ENCODE data around the gene CACNA1C.

The CACNA1C gene

DNA sequence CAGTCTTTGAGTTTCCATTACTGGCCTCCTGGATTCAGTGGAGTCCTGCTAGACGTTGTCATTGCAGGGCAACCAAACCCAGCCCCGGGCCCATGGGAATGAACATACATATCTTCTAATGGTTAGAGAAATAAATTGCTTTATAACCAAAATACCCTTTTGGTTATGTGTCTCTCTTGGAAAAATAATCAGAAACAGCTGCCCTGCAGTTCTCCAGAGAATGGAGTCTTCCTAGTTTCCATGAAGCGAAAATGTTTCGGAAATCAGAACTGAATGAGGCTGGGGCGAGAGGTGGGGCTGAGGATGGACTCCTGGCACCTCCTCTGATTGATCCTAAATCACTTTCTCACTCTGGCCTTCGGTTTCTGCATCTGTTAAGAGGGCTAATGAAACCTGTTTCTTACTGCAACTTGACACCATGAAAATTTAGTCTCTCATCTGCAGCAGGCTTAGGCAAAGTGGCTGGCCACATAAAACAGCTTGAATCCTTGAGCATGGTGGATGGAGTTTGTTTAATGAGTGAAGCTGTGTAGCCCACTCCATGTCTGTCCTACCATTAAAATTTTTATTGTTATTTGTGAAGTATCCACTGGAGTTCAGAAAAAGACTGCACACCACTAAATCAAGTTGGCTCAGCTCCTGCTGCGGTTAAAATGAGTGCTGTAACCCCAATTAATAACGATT is 198.9 kb downstream of the CACNA1C start:
- no peak for DNase-seq (ENCODE audit: low spot score)

GRCh38 chr12:2255311-2255710 is 202.5 kb downstream of the CACNA1C start:
- no peak for DNase-seq (ENCODE audit: low spot score)

GRCh38 chr12:2255731-2256130 is 202.9 kb downstream of the CACNA1C start:
- DNase-seq (ENCODE audit: low spot score): peak; percentile 18

- DNase-seq (ENCODE audit: low spot score): no peak
Observed at GRCh38 chr12:2256453-2256852, 203.7 kb downstream of the CACNA1C start.

GRCh38 chr12:2256915-2257314 is 204.1 kb downstream of the CACNA1C start:
- no peak for DNase-seq (ENCODE audit: low spot score)

- DNase-seq (ENCODE audit: low spot score): no peak
Observed at GRCh38 chr12:2258025-2258424, 205.2 kb downstream of the CACNA1C start.

GRCh38 chr12:2259369-2259768 is 206.6 kb downstream of the CACNA1C start:
- no peak for DNase-seq (ENCODE audit: low spot score)

DNA sequence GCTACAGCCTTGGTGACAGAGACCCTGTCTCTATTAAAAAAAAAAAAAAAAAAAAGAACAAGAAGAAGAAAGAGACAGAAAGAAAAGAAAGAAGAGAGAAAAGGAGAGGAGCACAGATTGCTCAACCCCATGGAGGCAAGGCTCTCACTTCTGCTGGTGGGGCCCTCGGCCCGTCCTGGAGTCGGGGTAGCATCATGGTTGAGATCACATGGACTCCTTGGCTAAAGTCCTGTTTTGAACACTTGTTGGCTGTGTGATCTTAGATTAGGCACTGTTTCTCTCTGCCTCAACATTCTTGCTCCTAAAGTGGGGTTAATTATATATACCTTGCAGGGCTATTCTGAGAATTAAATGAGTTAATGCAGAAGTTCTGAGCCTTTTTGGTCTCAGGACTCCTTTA is 207.7 kb downstream of the CACNA1C start:
- no peak for DNase-seq (ENCODE audit: low spot score)

- no peak for DNase-seq (ENCODE audit: low spot score)
Observed at GRCh38 chr12:2261708-2262107, 208.9 kb downstream of the CACNA1C start.

GRCh38 chr12:2262449-2262848 is 209.7 kb downstream of the CACNA1C start:
- DNase-seq (ENCODE audit: low spot score): no peak

- DNase-seq (ENCODE audit: low spot score): no peak
Observed at GRCh38 chr12:2263901-2264300, 211.1 kb downstream of the CACNA1C start.

DNA sequence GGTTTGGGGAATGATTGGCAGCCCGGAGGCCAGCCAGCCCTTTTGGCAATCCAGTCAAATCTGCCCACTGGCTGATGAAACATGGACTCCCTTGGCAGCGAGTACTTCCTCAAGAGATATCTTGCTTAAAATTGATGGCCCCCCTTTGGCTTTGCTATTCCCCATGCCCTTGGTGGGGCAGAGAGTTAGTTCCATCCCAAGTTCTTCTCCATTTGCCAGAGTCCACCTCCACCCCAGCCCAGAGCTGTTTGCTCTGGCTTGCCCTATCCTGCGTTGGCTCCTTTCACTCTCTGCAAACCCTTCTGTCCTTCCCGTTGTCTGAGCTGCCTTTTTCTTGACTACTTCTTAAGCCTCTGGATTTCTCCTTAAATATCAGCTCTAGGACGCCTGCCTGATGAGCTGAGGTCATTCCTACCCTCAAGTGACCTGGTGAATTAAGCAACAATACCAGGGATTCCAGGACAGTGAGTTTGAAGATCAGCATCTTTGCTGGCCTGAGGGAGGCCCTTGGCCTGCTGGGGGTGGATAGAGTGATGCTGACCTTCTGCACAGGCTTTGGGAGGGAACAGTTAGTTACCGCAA is 212.0 kb downstream of the CACNA1C start:
- DNase-seq (ENCODE audit: low spot score): no peak

DNA sequence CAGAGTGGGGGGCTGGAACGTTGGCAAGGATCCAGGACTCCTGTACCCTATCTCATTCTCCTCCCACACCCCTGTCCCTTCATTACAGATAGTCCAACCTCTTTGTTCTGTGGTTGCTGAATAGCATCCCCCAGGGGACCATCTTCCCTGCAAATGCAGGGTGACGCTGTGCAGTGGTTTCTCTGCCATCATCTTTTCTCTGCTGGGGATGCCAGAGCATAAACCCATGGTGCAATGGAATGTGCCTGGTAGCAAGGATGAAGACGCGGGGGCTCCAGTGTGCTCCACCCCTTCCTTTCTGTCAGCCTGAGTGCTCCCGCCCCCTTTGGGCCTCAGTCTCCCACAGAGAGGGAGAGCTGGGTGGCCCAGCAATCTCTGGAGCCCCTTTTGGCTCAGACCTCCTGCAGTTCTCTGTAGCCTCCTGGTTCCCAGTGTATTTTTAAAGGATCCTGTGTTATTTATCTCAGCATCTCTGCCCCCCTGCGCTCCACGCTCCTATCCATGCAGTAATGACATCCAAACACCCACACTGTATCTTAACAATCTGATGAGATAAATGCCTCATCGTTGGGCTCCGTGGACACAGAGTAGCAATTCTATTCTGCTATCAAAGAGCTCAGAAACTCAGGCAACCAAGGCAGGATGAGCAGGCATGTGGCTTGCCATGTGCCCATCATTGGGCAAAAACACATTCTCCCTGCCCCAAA is 212.8 kb downstream of the CACNA1C start:
- no peak for DNase-seq (ENCODE audit: low spot score)

DNA sequence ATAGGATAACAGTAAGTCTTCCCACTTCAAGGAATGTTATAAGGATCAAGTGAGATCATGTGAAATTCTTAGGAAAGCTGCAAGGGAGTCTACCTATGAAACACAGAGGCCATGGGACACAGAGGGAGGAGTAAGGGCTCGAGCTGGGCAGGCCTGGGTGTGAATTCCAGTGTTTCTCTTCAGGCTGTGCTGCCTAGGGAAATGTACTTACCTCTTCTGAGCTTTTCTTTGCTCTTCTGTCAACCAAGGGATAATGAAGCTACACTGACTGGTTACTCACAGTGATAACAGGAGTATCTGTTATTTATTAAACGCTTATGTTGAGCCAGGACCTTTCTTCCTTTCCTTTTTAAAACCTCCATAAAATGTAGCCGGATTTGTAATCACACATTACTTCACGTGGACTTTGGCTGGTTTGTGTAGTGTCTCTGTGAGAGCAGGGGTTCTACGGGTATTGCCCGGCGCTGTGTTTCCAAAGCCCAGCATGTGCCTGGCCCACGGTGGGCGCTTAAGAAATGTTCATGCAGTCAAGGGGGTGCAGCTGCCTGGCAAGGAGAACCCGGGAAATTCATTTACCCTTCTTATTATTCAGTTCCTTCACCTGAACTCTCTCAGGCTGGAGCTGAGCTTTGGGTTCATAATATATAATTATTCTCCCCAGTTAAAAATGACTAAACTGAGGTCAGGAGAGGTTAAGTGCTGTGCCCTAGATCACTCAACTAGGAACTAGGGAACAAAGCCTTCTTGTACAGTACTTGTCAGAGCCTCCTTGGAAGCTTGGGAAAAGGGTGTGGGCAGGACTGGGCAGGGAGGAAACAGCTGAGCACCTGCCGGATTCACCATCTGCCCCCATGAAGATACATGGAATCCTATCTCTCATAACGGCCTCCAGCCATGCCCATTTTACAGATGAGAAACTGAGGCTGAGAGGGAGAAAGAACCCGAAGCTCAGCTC is 214.2 kb downstream of the CACNA1C start:
- DNase-seq (ENCODE audit: low spot score): no peak

DNA sequence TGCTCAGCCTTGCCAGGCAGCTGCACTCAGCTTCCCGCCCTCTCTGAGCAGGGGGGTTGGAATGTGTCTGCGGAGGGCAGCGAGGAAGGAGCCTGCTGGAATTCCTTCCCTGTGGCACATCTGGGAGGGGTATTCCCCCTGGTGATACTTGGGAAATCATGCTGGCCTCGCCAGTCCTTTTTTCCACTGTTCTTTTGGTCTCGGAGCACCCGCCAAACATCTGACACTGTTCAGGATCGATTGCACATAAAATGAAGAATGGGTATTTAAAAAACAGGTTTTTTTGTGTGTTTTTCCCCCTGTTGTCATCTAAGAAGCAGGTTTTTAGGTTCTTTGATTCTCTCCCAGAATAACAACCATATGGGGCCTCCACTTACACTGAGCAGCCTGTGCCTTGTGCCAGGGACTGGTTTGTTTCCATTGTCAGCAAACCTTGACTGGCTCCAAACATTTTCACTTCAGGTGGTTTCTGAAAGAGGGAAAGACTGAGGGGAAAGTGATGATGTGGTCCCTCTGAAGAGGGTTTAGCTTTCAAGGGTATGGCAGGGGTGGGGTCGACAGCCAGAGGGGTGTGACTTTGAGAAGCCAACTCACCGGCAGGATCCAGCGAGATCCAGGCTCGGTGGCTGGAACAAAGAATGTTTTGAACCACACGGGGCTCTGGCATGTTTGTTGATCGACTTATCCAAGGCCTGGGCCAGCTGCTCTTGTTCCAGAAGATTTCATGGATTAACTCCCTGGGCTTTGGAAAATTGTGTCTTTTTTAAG is 215.1 kb downstream of the CACNA1C start:
- no peak for DNase-seq (ENCODE audit: low spot score)

DNA sequence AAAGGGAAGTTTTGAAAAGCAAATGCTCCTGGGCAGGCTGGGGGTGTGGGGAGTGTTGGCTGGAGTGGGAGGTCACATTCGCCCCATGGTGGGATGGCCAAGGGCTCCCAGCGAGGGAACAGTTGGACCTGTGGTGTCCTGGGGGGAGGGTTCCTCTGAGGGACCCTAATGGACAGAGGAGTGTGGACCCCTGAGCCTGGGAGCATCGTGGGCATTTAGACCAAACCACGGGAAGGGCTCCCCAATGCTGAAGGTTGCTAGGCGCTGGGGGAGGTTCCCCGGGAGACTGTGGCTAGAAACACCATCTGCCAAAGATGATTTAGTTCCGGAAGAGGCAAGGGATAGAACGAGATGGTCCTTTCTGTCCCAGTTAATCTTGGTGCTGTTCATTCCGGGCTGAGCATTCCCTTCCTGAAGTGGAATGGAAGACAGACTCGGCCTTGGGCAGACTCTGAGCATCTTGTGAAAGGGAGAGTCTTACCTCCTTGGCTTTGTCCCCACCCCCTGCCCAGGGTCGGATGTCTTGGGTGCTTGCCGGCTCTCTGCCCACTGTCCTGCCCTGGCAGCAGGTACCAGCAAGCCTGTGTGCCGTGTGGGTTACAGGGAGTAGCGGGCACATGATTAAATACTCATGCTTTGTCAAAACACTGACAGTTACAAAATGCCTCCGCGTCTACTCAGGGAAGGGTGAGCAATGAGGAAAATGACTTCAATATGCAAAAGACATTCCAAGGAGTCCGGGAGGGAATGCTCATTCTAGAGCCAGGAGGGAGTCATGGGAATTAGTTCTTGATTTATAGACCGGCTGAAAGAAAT is 215.9 kb downstream of the CACNA1C start:
- no peak for DNase-seq (ENCODE audit: low spot score)

DNA sequence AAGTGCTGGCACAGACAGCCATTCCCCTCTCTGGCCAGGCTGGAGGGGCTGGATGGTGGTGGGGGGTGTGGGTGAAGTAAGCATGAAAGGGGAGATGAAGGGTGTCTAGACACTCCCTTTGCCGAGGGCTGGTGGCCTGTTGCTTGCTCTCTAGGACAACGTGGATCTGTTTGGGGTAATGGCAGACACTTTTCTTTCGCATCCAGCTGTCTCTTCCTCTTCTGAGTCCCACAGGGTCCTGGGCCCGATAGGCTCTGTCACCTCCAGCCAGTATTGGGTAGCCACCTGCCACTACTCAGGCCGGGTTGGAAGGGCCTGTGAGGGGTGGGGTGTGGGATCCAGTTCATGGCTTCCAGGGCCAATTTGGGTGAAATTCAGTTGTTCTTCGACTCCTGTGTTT is 218.1 kb downstream of the CACNA1C start:
- DNase-seq (ENCODE audit: low spot score): no peak

- DNase-seq (ENCODE audit: low spot score): no peak
Observed at GRCh38 chr12:2271961-2272360, 219.2 kb downstream of the CACNA1C start.

GRCh38 chr12:2273288-2273687 is 220.5 kb downstream of the CACNA1C start:
- no peak for DNase-seq (ENCODE audit: low spot score)

GRCh38 chr12:2273751-2274150 is 221.0 kb downstream of the CACNA1C start:
- no peak for DNase-seq (ENCODE audit: low spot score)

Measured in SK-N-DZ (cell line).